HG02678 (cell line): ENCODE results near the gene ABHD17B.
"Not testable (repeated sequence)": the region's sequence is repeated elsewhere in the genome, so short reads cannot be mapped to it uniquely, and the experiment has no call there.

Source experiments
- ATAC-seq: cut with Tn5 transposase; IDR thresholded peaks from one replicate; pipeline ENCODE4 v1.9.1; 2021; ENCODE audit warnings: mild to moderate bottlenecking, moderate library complexity; ENCODE audit not compliant: unreplicated experiment

ABHD17B gene

GRCh38 chr9:71911061-71911907 is at the start of gene ABHD17B, which contains the start of gene C9orf85:
TSS of gene ABHD17B (minus strand) at chr9:71911193. CDS start at chr9:71875080, 36,113 bp downstream.
TSS of gene C9orf85 (plus strand) at chr9:71911639. CDS start at chr9:71911735, 96 bp downstream.
- ATAC-seq, result peak; percentile 92

GRCh38 chr9:71955300-71955915 is 44.4 kb upstream of the ABHD17B start:
- peak; percentile 57 for ATAC-seq

- ATAC-seq, result not testable (repeated sequence)
Measured at GRCh38 chr9:71954652-71955051, 43.7 kb upstream of the ABHD17B start.

GRCh38 chr9:71944754-71945375 is 33.9 kb upstream of the ABHD17B start:
- no peak for ATAC-seq

DNA sequence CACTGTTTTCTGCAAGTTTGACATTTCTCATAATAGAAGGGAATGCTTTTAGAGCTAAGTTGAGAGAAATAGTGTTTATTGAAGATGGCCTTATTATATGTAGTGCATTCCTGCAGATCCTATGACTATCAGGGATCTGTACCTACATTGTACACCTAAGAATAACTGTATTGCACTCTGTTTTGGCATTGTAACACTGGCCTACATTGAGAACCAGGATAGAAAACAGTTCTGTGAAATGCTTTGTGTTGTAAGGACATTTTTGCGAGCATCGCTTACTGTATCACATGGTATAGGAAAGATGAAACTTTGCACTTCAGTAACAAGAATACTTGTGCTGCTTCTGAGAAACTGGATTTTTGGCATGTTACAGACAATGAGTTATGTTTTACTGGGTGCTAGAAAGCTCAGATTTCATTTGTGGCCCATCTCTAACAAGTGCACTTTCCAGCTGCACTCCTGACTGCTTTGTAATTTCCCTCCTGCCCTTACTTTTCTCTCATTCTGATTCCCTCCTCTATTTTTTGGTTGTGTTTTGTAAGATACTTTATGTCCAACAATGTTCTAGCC is 31.1 kb upstream of the ABHD17B start:
- no peak for ATAC-seq

DNA sequence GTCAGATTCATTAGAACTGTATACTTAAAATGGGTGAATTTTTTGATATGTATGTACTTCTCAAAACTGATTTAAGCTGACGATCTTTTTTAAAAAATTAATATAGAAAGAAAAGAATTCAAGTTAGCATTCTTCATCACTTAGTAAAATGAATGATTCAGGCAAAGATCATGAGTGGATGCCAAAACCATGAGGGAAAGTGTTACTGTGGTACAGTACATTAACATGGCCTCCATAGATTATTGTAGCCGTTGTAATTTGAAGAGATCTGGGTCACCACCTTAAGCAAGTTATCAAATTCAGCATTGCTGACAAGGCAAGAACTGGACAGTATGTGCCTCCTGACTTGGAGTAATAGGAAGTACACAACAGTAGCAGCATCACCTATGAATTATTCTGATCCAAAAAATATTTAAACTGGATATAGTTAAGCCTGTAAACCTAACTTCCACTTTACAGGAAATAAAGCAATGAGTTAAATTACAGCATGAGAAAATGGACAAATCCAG is 30.1 kb upstream of the ABHD17B start:
- ATAC-seq, result no peak

DNA sequence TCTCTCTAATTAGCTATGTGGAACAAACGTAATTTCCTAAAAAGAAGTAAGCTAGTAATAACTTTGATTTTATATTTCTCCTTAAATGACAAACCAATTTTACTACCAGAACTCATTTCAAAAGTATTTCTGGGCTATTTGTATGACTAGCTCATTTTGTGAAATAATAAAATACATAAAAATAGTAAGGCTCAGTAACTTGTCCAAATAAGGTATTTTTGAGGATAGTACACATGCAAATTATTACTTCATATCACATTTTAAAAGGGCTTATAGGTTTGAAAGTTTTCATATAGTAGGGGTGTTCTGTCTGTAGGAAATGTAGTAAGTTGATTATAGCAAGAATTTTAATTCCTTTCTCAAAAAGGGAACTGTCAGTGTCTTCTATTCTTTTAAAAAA is 26.9 kb upstream of the ABHD17B start:
- ATAC-seq, result no peak

GRCh38 chr9:71937070-71937625 is 26.2 kb upstream of the ABHD17B start:
- ATAC-seq, result no peak

- ATAC-seq, result no peak
Measured at GRCh38 chr9:71936066-71936465, 25.1 kb upstream of the ABHD17B start.

DNA sequence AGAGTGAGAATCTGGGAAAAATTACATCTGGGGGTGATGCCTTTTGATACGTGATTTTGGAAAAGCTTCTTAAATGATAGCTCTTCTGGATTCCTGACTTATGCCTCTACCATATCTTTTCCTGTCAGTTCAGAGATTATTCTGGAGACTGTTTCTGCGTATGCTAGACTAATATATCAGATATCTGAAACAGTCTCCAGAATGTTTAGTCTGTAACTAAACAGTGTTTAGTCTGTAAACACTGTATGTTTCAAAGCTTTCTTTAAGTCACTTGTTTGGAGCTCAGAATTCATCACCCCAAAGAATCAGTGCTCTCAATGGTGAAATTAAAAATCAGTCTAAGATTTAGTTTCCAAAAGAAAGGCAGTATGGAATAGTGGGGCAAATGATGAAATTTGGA is 20.2 kb upstream of the ABHD17B start:
- ATAC-seq, result no peak

GRCh38 chr9:71929791-71930440 is 18.9 kb upstream of the ABHD17B start:
- ATAC-seq, result no peak

DNA sequence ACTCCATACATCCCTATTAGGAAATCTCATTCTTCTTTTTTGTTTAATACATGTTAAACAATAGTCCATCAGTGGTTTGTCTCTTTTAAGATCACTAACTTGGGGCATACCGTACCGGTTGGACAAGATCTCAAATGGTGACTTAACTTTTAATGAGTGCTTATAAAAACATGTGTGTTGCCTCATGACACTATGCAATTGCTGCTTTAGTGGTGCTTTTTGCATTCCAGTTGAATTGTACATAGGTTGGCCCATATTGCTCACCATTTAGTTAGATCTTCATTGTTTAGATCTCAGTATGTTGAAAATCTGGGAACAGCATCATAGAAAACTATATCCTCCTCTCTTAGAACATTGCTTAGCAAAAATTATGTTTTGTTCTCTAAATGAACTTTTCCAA is 18.2 kb upstream of the ABHD17B start:
- no peak for ATAC-seq

DNA sequence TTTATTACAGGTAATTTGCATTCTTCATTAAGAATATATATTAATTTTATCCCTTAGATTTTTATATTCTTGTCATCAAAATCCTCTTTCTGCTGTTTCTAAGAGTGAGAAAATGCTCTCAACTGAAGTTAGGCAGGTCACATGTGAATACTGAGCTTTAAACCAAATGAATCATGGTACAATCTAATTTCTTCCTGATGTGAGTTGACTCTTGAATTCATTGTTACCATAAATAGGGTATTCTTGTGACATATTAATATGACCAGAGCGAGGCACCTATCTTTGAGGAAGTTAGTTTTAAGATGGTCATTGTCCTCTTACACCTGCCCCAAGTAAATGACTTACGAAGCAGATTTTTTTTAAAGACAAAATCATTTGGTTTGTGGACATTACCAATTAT is 17.8 kb upstream of the ABHD17B start:
- no peak for ATAC-seq

DNA sequence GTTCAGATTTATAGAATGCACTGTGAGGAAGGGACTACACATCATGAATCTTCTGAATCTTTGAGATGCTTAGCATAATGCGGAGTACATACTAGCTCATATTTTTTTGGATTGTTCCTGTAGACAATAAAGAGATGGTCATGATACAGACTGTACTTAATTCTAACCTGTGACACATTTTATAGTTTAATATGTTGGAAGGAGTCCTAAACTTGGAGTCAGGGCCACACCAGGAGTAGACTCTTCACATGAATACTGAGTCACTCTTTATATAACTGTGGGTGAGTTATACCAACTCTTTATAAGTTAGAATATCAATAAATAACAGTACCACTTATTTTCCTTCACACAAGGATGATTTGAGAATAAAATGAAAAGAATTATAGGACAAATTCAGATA is 17.4 kb upstream of the ABHD17B start:
- no peak for ATAC-seq

DNA sequence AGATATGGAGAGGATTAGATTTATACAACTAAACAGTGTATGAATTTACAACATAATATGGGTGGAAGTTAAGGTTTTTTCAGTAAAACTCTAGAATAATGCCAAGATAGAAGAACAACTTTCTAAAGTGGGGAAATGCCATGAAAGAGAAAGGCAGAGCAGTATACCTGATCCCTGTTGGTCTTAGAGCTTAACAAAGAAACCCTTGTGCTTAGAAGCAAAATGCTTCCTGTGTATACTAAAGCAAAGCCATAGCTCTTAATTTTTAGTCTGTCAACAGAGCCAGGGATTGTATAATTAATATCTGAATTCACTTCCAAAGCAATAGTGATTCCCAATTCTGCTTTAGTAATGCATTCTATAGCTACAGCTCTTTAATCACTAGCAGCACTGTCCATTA is 14.8 kb upstream of the ABHD17B start:
- no peak for ATAC-seq

GRCh38 chr9:71924576-71924975 is 13.6 kb upstream of the ABHD17B start:
- ATAC-seq, result no peak

DNA sequence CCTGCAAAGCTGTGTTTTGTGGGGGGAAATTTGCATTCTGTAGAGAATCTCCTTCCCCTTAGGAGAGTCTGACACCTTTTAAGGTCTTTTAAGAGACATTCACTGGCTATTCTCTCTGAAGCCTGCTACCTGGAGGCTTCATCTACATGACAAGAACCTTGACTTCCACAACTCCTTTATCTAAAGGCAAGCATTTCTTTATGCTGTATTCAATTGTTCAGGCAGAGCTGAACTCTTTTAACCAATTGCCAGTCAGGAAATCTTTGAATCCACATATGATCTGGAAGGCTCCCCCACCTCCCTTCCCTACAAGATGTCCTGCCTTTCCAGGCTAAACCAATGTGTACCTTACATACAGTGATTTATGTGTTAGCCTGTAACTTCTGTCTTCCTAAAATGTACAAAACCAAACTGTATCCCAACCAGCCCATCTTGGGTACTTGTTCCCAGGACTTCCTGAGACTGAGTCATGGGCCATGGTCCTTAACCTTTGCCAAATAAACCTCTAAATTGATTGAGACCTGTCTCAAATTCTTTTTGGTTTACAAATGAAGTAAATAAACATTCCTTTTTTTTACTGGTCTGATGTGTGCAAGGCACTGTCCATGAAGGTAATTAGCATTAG is 10.3 kb upstream of the ABHD17B start:
- ATAC-seq, result no peak

- ATAC-seq, result no peak
Measured at GRCh38 chr9:71920456-71921189, 9.6 kb upstream of the ABHD17B start.

DNA sequence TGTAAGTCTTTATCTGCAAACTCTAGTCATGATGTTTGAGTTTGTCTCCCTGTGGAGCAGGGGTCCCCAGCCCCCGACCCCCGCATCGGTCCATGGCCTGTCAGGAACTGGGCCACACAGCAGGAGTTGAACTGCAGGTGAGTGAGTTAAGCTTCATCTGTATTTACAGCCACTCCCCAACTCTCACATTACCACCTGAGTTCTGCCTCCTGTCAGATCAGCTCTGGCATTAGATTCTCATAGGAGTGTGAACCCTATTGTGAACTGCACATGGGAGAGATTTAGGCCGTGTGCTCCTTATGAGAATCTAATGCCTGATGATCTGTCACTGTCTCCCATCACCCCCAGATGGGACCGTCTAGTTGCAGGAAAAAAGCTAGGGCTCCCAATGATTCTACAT is 7.4 kb upstream of the ABHD17B start:
- no peak for ATAC-seq
